NCI-H146 treated with DMSO at 0.1 percent for 48 hours (cell line): ENCODE measurements around the gene MRGPRF.

ENCODE experiments used
- DNase-seq: peaks from one replicate; lab custom pipeline; 2025; ENCODE audit not compliant: unreplicated experiment; lab: John Stamatoyannopoulos, UW

MRGPRF gene, protein sequence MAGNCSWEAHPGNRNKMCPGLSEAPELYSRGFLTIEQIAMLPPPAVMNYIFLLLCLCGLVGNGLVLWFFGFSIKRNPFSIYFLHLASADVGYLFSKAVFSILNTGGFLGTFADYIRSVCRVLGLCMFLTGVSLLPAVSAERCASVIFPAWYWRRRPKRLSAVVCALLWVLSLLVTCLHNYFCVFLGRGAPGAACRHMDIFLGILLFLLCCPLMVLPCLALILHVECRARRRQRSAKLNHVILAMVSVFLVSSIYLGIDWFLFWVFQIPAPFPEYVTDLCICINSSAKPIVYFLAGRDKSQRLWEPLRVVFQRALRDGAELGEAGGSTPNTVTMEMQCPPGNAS

DNA sequence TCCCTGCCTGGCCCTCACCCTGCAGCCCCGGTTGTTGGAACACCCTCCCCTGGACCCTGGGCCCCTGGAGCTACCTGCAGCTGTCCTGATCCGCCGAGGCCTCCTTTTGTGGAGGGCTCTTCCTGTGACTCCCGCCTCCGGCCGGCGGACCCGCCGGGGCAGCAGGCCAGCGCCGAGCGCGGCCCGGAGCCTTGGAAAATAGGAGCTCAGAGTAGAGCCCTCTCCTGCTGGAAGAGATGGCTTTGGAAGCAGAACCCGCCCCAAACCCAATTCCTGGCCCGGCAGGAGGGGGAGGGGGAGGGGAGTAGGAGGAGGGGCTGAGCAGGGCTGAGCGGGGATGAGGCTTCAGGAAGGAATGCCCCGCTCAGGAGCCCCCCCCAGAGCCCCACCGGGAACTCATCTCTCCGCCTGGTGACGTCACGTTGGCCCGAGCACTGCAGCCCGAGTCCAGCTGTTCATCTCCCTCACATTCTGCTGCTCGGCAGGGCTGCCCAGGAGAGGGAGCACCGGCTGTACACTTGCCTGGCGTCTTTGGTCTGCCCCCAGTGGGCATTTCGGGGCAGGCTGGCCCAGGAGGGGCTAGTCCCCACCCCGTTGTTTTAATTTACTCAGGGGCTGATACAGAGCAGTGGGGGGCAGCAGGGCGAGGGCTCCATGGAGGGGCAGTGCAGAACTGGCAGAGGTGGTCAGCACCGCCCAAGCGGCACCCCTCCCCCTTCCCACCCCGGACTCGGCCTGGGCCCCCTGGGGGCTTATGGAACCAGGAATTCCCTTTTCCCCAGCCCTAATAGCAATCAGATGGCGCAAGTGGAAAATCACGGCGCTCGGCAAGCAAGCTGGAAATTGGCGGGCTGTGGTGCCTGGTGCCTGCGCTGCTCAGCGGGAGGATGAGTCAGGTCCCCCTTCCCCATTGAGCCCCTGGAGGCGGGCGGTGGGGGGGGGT is at the start of gene MRGPRF:
MRGPRF (minus strand) TSS at position 238 of the 943 bp plus-strand sequence. CDS start 3,345 bp downstream, outside the sequence.
- DNase-seq, result no peak

DNA sequence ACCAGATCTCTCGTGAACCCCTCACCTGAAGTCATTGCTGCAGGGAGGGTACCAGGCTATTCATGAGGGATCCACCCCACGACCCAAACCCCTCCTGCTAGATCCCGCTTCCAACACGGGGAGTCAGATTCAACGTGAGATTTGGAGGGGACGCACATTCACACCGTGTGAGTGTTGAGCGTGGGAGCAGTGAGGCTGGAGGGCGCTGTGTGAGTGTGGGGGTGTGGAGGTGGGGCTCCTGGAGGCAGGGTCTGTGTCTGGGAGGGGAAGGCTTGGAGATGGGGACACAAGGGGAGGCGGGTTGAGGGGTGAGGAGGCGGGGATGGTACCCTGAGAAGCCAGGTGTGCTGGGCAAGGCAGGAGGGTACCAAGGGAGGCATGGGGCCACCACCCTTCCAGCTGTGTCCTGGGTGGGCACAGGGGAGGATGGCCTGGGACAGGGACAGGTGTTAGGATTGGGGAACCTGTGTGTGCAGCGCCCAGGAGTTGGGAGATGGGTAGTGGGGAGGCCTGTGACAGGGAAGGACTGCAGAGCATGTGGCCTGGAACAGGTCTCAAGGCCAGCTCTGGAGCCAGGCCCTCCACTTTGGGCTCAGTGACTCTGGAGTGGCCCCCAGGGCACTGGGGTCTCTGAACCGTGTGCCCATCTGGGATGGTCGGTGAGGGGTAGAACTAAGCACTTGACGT is 49.3 kb upstream of the MRGPRF start:
- no peak for DNase-seq

DNA sequence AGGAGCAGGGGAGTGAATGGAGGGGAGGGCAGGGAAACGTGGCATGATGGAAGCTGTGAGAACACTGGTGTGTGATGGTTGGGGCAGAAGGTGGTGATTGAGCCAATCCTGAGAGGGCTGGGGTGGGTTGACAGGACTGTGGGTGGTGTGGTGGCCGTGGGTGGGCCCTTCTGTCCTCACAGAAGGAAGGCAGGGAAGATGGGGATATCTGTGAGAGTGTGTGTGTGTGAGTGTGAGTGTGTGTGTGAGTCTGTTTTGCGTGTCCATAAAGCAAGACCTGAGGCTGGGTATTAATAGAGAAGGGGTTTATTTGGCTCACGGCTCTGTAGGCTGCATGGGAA is 48.6 kb upstream of the MRGPRF start:
- no peak for DNase-seq

DNA sequence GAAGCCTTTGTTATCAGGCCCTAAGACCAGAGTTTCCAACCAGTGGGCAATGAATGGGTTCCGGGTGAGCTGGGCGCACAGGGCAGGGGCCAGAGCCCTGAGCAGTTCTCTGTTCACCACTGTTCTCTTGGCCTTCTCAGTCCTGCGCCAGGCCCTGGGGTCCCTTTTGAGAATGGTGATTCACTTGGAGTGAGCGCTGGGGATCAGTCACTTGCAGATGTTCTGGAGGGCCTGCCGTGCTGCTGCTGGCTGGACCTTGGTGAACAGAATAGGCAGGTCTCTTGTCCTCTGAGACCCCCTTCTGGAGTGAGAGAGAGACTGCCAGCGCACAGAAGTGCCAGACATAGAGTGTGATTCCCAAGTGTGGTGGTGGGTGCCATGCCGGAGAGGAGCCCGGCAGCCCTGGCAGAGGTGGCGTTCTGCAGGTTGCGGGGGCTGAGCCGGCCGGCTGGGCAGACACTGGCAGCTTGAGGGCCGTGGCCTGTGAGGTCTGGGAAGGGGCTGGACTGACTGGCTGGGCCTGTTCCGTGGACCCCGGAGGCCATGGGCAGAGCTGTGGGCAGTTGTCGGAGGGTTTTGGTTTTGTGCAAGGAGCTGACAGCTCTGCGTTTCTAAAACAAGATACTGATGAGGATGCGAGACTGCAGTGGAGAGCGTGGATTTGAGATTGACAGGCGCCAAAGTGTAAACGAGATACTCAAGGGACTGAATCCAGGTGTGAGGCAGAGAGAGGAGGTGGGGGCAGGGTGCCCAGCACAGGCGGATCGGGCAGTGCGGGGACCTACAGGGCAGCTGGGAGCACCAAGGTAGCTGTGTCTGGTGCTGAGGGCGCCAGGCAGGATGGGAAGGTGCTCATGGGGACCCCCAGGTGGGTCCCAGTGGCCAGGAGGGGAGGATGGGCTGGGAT is 48.0 kb upstream of the MRGPRF start:
- DNase-seq, result no peak

DNA sequence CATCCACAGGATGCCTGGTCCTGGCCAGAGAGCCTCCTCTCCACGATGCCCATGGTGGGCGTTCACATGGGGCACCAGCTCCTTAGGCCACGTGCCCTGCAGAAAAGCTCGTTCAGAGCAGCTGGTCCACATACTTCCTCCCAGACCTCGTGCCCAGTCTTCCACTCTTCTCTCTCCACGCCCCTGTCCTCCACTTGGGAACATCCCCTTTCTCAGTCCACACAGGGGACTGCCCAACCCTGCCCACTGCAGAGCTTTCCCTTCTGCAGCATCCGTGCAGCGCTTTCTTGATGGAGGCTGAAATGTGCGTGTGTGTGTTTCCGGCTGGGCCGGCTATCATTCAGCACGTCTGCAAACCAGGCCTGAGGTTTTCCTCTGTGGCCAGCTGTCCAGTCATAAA is 46.9 kb upstream of the MRGPRF start:
- DNase-seq, result no peak

DNA sequence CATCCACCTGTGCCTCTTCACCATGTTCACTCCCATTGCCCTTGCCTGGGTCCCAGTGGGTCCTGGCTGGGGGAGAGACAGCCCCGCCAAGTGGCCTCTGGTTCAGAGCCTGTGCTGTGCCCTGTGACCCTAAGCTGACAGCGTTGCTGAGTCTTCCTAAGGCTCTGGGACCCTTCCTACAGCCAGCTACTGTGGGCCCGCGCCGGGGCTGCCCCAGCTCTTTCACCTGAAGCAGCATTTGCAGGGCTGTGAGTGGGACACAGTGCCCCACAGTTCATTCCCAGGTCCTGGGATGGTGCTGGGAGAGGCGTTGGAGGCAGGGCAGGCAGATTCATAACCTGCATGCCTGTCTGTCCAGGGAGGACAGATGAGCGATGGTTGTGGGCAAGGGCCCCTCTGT is 46.4 kb upstream of the MRGPRF start:
- no peak for DNase-seq

DNA sequence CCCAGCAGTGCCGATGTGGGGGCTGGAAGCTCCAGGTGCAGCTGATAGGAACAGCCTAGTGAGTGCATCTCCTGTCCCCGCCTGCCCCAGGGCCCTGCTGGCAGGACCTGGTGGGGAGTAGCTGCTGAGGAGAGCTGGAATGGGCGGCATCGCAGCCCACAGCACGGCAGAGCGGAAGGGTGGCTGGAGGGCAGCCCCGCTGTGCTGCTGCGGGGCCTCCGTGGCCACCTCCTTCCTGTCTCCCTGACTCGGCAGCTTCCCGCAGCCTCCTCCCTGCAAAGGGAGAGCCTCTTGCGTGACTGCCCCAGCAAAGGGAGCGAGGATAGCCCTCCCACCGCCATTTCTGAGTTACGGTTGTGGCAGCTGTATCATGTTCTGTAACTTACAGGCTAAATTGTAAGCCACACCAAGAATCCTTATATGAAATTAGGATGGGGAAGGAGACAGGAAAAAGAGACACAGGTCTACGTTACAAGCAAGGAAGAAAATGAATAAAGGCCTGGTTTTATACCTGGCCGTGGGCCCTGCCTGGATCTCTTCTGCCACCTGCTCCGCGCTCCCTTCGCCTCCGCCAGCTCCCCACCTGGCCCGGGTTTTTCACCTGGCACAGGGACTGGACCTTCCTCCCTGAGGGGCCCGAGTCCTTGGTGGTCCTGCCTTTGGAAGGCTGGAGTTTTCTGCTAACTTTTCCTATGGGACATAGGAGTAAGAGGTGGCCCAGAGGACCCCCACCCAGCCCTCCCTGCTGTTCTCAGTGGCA is 45.6 kb upstream of the MRGPRF start:
- DNase-seq, result no peak

DNA sequence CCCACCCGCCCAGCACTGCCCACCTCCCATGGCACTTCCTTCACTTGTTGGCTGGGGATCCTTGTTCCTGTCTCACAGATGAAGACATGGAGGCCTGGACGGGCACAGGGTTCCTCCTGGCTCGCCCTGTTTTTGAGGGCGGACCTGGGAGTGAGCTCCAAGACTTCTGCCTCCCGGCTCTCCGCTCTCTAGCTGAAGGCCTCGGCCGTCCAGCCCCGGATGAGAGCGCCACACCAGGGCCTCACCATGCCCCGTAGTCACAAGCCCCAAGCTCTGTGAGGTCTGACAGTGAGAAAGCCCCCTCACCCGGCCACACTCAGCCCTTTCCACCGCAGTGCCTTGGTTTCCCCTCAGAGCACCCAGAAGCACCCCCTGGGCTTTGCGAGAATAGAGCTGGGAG is 44.8 kb upstream of the MRGPRF start:
- no peak for DNase-seq

DNA sequence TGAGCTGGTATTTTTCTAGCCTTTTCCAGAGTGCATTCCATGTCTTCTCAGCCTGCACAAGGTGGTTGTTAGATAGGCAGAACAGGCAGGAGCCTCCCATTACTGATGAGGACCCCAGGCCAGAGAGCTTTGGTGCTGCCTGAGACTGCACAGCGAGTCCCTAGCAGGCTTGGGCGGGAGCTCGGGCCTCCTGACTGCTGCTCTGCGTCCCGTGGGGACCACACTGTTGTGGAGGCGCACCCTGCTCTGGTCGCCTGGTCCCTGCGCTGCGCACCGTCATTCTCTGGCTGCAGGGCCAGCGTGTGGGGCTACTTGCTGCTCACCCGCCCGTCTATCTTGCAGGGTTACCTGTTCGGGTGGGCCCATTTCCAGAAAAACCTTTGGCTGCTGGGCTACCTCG is 44.2 kb upstream of the MRGPRF start:
- DNase-seq, result no peak

DNA sequence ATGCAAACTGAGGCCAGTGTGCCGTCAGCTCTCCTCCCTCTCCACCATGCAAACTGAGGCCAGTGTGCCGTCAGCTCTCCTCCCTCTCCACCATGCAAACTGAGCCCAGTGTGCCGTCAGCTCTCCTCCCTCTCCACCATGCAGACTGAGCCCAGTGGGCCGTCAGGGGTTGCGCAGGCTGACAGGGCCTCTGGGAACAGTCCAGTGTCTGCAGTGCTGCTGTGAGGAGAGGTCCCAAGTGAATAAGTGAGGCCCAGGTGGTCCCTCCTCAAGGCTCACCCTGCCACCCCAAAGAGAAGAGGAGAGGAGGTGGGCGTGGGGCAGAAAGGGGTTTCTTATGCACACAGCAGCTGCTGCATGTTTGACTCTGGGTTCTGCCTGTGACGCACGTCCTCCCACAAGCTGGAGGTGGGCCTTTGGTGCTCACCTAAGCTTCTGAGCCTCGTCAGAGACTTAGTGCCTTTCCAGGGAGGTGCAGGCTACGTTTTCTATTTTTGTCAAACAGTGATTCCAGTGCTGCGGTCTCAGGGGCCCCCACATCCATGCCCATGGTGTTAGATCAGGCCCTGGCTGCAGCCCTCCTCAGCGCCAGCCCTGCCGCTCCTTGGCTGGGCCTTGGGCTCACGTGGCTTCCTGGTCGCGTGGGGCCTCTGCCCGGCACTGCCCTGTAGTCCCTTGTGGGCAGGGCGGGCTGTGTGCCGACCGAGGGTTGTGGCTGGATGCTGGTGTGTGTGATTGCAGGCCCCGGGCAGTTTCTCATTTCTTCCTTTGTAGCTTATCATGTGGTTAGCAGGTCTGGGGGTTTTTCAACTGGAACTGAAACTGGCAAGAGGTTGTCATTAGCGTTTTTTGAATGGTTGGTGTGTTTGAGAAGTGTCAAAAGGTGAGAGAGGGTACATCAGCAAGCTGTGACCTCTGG is 42.8 kb upstream of the MRGPRF start:
- no peak for DNase-seq

DNA sequence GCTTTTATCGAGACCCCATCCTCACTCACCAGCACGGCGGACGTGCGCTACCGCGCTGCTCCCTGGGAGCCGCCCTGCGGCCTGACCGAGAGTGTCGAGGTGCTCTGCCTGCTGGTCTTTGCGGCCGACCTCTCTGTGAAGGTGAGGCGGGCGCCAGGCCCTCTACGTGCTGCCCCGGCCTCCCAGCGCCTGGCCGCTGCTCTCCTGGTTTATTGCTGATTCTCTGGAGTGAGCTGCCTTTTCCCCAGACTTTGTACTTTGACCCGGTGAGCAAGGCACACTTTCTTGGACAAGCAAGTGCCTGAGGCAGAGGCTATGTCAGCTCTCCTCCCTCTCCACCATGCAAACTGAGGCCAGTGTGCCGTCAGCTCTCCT is 42.2 kb upstream of the MRGPRF start:
- no peak for DNase-seq

DNA sequence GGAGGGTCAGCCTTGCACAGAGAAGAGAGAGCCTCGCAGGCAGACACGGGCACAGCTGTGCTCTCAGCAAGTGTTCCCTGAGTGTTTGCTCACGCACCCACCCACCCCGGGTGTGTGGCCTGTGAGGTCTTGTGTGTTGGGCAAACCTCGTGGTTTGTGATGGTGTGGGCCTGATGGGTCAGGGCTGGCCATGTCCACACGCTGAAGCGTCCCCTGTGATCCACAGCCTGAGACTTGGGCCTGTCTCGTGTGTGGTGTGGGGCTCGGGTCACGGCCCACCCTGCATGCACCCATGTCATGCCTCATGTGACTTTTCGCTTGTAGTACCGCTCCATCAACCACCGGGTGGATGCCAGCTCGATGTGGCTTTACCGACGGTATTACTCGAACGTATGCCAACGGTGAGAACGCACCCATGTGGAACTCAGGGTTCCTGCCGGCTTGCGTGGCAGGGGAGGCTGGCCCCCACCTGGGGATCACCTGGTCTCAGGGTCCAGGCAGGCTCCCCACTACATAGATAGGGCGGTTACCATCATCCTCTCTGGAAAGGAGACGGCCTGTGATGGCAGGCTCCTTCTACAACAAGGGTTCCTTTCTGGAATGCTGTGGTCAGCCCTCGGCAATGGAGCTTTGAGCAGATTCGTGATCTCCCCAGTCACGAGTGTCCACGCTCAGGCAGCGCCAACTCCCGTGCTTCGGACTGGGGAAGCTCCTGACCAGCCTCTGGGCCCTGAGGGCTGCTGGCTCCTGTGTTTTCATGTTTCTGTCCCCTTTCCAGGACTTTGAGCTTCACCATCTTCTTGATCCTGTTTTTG is 41.6 kb upstream of the MRGPRF start:
- no peak for DNase-seq

DNA sequence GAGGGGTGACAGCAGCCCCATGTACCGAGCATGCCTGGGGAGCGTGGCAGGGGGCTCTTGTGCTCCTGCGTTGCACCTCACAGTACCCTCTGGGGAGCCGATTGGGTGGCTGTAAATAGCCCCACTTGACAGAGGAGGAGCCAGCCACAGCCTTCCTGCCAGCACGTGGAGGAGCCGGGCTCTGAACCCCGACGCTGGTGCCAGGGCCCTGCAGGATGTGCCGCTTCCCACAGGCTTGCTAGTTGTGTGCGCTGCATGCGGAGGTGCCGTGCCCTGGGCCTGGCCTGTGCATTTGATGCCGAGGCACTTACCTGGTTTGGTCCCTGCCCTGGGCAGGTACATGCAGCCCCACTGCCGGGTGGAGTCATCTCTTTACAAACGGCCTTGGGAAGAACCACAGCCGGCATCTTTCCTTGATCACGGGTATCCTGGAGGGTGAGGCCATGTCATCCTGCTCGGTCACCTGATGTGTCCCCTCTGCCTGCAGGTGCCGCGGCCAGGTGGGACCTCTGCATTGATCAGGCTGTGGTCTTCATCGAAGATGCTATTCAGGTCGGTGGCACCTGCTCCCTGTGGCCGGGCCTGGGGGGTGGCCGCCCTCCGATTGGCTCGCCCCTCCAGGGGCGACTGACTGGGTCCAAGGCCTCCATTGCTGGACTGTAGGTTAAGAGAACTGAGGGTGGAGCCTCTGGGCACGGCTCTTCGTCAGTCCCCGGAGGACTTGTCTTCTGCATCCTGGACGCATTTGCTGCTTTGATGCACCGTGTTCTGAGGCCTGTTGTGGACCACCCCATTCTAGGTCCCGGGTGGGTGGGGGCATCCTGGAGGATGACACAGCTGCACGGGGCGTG is 40.7 kb upstream of the MRGPRF start:
- no peak for DNase-seq

DNA sequence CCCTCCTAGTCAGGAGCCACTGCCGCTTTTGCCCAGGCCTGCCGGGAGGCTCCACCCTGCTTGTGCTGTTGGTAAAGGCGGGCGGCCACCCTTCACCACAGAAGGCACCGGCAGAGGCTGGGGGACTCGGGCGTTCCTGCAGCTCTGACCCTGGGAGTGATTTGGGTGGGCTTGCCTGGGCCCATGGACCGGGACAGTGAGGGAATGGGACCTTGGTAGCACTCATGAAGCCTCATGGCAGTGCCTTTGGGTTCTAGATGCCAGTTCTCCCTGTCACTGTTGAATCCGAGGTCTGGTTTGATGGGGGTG is 40.1 kb upstream of the MRGPRF start:
- no peak for DNase-seq

DNA sequence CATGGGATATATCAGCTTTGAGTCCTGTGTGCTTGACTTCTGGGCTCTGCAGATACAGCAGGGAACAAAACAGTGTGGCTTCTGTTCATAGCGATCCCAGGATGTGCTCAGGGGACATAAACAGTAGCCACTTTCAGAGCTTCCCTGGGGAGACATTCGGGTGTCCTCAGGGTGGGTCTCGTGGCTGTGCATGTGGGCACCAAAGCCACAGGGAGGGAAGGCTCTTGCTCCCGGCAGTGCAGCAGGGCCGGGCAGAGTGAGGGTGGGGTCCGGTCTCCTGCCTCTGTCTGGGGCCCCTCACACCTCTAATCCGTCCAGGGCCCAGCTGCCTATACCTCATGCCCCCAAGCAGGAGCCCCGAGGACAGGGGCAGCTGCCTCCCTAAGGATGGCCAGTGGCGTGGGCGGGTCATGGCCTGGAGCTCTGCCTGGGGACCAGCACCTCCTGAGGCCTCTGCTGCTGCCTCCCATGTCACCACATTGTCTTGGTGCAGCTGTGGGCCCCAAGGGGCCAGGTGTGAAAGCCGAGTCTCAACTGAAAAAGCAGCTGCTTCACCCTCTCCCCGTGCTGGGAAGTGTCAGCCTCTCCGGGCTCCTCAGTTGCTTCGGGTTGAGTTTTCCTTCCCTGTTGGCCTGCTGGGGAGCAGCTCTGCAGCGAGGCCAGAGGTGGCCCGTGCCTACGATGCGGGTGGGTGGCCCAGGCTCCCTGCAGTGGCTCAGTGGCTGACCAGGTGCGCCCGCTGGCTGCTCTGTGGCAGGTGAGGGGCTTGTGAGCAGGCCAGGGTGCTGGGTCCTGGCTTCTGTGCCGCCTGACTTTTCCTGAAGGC is 39.5 kb upstream of the MRGPRF start:
- no peak for DNase-seq
